Cardiac fibroblast (primary cell): ENCODE results near the gene RBPJL.

ENCODE experiments used
- DNase-seq, 2 donors: peaks; one replicate each; pipeline versions ENCODE4 v3.0.0 to v3.0.0-alpha.2; 2010; ENCODE audit warnings: low read depth in 2 of 2
- H3K4me3 ChIP-seq, 2 donors: replicated peaks in 1 of 2; 1 replicate in 1 of 2; 2 replicates in 1 of 2; pipeline ENCODE4 v1.5.1; 2011; ENCODE audit warnings: low read depth in 2 of 2, low read length in 2 of 2, mild to moderate bottlenecking in 2 of 2, moderate library complexity in 1 of 2
- TF ChIP-seq, protein P1 (sequence below): IDR thresholded peaks from one replicate; pipeline ENCODE4 v1.5.1; 2011; ENCODE audit warnings: low read depth, mild to moderate bottlenecking, low read length, inconsistent platforms

RBPJL gene

DNA sequence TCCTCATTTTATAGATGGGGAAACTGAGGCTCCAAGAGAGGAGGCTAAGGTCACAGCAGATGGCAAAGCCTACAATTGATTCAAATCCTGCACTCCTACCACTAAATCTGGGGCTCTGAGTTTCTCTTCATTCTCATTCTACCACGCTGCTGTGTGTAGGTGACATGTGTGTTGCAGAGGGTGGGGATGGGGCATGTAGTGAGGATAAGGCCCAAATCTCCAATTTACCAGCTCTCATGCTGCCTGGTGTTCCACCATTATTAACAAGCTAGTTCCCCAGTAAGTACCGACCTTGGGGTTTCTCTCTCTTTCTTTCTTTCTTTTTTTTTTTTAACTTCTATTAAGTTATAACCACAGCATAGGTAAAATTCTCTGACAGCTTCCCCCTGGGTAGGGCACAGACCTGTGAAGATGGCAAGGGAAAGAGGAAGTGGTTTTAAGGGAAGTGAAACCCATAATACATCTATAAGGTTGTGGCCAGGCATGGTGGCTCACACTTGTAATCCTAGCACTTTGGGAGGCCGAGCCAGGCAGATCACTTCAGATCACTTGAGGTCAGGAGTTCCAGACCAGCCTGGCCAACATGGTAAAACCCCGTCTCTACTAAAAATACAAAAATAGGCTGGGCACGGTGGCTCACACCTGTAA, 14.4 kb downstream of the RBPJL start:
- DNase-seq: no peak
- TF ChIP-seq, protein P1, sequence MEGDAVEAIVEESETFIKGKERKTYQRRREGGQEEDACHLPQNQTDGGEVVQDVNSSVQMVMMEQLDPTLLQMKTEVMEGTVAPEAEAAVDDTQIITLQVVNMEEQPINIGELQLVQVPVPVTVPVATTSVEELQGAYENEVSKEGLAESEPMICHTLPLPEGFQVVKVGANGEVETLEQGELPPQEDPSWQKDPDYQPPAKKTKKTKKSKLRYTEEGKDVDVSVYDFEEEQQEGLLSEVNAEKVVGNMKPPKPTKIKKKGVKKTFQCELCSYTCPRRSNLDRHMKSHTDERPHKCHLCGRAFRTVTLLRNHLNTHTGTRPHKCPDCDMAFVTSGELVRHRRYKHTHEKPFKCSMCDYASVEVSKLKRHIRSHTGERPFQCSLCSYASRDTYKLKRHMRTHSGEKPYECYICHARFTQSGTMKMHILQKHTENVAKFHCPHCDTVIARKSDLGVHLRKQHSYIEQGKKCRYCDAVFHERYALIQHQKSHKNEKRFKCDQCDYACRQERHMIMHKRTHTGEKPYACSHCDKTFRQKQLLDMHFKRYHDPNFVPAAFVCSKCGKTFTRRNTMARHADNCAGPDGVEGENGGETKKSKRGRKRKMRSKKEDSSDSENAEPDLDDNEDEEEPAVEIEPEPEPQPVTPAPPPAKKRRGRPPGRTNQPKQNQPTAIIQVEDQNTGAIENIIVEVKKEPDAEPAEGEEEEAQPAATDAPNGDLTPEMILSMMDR: no peak
- no peak overlapping the region for H3K4me3 ChIP-seq

DNA sequence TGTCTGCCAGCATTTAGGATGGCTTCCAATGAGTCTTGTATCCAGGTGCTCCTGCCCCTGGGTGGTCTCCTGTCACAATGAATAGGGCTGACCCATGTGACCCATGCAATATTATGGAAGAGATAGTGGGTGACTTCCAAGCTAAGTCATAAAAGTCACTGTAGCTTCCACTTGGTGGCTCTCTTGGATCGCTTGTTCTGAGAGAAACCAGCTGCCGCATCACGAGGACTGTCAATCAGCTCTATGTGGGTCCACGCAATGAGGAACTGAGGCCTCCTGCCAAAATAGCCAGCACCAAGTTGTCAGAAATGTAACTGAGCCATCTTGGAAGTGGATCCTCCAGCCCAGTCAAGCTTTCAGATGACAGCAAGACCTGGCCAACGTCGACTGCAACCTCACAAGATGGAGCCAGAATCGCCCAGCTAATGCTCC, 16.3 kb downstream of the RBPJL start:
- DNase-seq: peak; percentile 55 to 69
- TF ChIP-seq, protein P1: no peak

DNA sequence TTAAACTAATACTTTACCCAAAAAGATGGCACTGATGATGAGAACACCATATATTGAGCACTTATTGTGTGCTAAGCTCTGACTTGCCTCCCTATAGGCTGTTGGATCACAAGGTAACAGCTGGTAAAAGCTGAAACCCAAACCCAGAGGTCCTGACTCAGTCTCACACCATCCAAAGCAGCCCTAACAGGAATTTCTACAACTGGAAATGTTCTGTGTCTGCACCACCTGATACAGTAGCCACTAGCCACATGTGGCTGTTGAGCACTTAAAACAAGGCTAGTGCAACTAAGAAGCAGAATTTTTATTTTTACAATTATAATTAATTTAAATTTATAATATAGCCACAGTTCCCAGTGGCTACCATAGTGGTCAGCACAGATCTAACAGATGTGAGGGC, 17.1 kb downstream of the RBPJL start:
- no peak overlapping the region for H3K4me3 ChIP-seq
- DNase-seq: no peak
- TF ChIP-seq, protein P1: no peak

More for the DNA sequence above, 16.3 kb downstream of the RBPJL start:
- H3K4me3 ChIP-seq: no peak overlapping the region

- no peak for DNase-seq
- no peak overlapping the region for H3K4me3 ChIP-seq
- TF ChIP-seq, protein P1: no peak
Observed at GRCh38 chr20:45325371-45325770, 18.7 kb downstream of the RBPJL start.

DNA sequence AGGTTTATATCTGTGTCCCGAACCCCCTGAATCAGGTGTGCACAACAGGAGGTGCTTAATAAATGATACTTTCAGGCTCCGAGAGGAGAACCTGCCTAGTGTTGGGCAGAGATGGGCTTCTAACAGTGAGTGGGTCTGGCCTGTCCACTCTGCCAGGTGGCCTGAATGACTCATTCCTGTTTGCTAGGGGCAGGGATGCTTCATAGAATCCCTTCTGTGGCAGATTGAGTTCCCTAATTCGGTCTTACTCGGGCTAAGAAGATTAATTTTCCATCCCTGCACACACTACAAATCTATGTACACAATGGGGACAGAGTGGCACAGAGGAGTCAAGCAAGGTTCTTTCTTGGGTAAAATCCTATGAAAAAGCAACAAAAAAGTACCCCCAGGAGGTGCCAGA, 21.8 kb downstream of the RBPJL start:
- TF ChIP-seq, protein P1: no peak
- no peak for DNase-seq
- H3K4me3 ChIP-seq: no peak overlapping the region

DNA sequence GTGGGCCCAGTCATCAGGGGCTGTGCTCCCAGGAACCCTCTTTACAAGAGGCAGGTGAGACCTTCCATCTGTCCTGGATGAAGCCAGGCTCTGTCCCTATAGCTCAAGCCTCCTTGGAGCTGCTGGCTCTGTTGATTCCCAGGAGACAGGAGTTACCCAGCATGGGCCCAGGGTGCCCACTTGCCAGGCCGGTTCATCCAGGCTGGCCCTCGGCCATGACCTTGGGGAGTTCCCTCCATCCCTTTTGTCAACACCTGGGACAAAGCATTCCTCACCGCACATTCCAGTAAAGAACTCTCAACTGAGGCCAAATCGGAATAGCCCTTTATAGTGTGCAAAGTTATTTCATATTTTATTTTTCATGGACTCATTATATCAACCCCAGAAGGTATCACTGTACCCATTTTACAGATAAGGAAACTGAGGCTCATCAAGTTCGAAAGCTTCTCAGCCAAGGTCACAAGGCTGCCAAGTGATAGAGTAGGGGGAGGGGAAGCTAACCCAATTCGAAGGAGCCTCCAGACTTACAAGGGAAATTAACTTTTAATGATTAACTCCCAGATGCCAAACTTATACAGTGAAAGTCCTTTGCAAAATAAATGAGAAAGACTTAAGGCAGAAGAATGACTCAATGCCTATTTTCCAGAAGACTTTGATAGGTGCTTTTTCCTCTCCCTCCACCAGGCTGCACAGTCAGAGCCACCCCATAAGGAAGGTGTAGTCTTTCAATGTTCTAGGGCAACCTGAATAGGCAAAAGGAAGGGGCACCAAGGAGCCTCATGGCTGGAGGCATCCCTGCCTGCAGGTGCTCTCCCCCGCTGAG, 23.1 kb downstream of the RBPJL start:
- TF ChIP-seq, protein P1: no peak
- DNase-seq: no peak
- no peak overlapping the region for H3K4me3 ChIP-seq
